Renal pelvis (tissue), 4 donors: ENCODE data around the gene IFNG-AS1. TPM values are rescaled to one million over a fixed set of nuclear protein-coding genes. Genes with fewer than 3 reads are reported as not detected.
A peak's percentile ranks its signal among the peaks of the same experiment; 100 is the strongest.

Experiments
- DNase-seq: peaks from one replicate; pipeline ENCODE4 v3.0.0-alpha.2; 2013
- polyA plus RNA-seq, 3 donors: library from polyadenylated mRNA; unstranded; fragments of 120-200 nt; gene quantifications; one replicate each; pipeline ENCODE4 v1.2.1, GENCODE V29; 2013; ENCODE audit not compliant: insufficient read length in 3 of 3

The IFNG-AS1 gene
- polyA plus RNA-seq, 3 donors = not detected

DNA sequence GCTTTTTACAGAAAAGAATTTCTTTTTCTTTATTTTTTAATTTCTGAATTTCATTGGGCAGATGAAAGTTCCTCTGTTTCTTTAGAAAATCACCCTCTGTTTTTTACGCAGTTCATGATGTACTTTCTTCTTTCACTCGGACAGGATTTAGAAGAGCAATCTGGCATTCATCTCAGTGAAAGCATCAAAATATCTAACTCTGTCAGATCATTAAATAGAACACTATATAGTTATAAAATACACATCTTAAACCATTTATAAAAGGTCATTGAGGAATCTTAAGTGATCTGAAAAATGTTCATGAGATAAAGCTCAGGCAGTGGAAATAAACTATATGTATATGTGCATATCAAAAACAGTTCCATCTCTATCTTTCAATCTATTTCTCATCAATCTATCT, 3.9 kb downstream of the IFNG-AS1 start:
- DNase-seq = no peak

DNA sequence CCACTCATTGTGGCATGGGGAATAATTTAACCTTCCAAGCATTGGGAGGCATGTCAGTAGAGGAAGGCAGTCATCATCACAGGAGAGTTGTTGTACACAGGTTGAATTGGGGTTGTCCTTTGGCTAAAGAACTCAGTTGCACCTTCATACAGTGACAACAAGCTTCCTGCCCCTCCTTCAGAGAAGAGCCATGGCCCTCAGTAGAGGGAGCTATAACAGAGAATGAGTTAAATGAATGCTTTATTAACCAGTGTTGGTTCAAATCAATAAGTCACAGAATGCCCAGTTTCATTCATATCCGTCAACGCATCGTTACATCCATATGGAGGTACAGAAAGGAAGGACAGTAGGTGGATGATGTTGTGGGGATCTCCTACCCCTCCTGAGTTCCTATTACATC, 4.8 kb downstream of the IFNG-AS1 start:
- no peak for DNase-seq

GRCh38 chr12:67996347-67996746, 7.1 kb downstream of the IFNG-AS1 start:
- no peak for DNase-seq

GRCh38 chr12:67998379-67998778, 9.1 kb downstream of the IFNG-AS1 start:
- no peak for DNase-seq

GRCh38 chr12:67999244-67999643, 10.0 kb downstream of the IFNG-AS1 start:
- no peak for DNase-seq

DNA sequence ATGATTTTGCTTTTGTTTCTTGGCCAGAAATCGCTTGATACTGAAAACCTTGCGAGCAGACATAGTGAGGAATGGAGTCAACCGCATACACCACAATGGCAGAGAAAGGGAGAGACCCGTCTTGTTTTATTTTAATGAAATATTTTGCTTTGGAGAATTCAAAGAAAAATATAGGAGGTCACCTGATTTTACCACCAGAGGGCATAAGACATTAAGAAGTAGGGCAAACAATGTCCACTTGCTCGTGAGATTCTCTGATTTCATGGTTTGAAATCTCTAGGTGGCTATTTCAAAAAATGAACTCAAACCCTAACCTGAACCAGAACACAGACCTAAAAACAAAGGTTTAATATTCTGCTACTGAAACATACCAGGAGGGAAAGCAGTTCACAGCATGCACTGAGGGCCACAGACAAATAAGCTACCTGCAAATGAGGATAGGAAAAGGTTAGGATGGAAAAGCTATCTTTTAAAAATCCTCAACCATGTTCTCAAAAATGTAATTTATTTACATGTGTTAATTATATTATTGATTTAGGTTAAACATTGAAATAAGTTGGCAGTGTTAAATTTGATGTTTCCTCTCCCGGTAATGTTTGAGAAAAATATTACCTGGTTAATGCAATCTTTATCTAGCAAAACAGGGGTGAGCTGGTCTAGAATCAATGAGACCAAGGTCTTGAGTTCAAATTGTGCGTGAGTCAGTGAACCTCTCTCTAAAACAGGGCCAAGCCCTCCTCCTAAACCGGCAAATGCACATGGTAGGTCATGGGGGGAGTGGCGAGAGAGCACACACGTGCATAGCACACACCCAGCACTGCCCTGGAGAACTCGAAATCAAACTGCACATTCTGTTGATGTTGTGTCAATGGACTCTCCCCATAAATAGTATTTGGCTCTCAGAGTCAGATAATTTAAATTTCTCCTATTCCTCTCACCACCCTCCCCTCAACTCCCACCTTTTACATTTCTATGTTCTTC, 12.5 kb downstream of the IFNG-AS1 start:
- DNase-seq = no peak

- no peak for DNase-seq
Observed at GRCh38 chr12:68003777-68004176, 14.5 kb downstream of the IFNG-AS1 start.

DNA sequence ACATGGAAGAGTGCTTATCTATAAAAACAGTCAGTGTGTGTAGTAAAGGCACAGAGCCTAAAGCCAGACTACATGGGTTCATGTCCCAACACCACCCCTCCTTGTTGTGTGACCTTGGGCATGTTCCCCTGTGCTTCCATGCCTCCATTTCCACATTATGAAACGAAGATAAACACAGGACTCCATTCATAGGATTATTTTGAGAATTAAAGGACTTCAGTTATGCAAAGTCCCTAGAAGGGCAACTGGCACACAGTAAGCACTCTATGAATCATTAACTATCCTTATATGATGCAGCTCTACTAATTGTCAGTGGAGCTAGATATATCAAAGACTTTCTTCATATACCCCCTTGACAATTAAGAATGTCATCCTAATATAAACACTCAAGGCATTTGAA, 17.8 kb downstream of the IFNG-AS1 start:
- DNase-seq = no peak

DNA sequence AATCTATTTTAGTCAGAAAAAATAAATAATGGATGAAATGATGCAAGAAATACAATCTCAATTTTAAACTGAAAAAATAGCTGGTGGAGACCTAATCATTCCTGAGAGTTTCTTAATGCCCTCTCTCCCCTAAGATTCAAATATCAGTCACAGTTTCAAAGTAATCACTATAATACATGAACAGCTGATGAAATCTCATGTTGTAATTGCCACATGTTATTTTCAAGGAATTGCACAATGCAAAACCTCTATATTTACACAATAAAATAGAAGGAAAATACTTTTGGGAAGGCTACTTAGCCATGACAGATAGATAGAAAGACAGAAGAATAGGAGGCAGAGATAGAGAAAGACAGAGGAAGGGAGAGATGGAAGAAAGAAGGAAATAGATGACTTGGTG, 18.2 kb downstream of the IFNG-AS1 start:
- no peak for DNase-seq

GRCh38 chr12:68011206-68011881, 22.1 kb downstream of the IFNG-AS1 start:
- no peak for DNase-seq

- no peak for DNase-seq
Observed at GRCh38 chr12:68011882-68012207, 22.6 kb downstream of the IFNG-AS1 start.

GRCh38 chr12:68012712-68013111, 23.5 kb downstream of the IFNG-AS1 start:
- DNase-seq = peak; percentile 15

- DNase-seq = no peak
Observed at GRCh38 chr12:68013181-68013580, 23.9 kb downstream of the IFNG-AS1 start.

DNA sequence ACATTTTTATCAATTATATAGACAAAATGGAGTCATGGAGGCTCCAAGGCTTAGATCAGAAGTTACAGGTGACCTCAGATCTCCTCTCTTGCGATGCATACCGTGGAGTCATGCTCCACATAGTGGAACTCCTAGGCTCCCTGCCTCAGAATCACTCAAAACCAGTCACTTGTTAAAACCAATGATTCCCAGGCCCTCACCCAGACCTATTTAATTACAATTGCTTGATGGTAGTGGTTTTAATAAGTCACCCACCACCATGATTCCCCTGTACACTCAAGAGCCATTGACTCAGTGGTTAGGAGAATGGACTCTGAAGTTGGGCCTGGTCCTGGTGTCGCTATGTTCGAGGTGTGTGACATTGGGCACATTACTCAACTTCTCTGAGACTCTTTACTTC, 26.9 kb downstream of the IFNG-AS1 start:
- DNase-seq = no peak

GRCh38 chr12:68018315-68018714, 29.1 kb downstream of the IFNG-AS1 start:
- DNase-seq = no peak

GRCh38 chr12:68020049-68020448, 30.8 kb downstream of the IFNG-AS1 start:
- DNase-seq = no peak

GRCh38 chr12:68020699-68021098, 31.5 kb downstream of the IFNG-AS1 start:
- DNase-seq = no peak

GRCh38 chr12:68028647-68029046, 39.4 kb downstream of the IFNG-AS1 start:
- DNase-seq = no peak

GRCh38 chr12:68030248-68030647, 41.0 kb downstream of the IFNG-AS1 start:
- DNase-seq = no peak

- no peak for DNase-seq
Observed at GRCh38 chr12:68031174-68031573, 41.9 kb downstream of the IFNG-AS1 start.

GRCh38 chr12:68031881-68032739, 42.9 kb downstream of the IFNG-AS1 start:
- peak; percentile 20 for DNase-seq

DNA sequence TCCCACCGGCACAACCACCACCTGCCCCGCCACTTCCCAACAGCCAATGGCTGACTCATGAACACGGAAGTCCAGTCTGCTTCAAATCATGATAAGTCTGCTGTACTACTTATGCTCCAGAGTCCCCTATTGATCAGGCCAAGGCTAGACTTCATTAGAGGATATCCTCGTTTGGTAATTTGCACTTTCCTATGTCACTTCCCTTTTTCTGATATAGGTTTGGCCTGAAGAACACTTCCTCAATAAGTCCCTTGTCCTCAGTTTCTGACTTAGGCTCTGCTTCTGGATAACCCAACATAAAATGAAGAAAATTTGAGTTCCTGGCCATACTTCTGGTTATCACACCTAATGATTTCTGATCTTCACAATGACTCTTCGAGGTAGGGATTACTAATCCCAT, 45.3 kb downstream of the IFNG-AS1 start:
- no peak for DNase-seq
